Prostate gland (tissue), 2 donors: Measurements from ENCODE around the gene TRAP1.

Source experiments
- CTCF ChIP-seq, 4 experiments: fragments of 200-600 bp in 2 of 4; fragments of 450-650 bp in 2 of 4; sonication (generic) in 2 of 4; IDR thresholded peaks; 1 replicate in 3 of 4; 2 replicates in 1 of 4; pipeline ENCODE4 v1.5.1; 2016 to 2019; ENCODE audit warnings: antibody characterized with exemption in 4 of 4, mild to moderate bottlenecking in 2 of 4, moderate library complexity in 2 of 4
- POLR2AphosphoS5 ChIP-seq: sonication (generic); formaldehyde crosslinking; IDR thresholded peaks from one replicate; pipeline ENCODE4 v1.6.1; 2017; ENCODE audit warnings: antibody characterized with exemption

GRCh38 chr16:3651461-3652372 is 65.6 kb downstream of the TRAP1 start:
- TF ChIP-seq CTCF (IDR thresholded peaks at IDR 0.05): no peak
- no peak for TF ChIP-seq POLR2AphosphoS5
